ENCODE measurements around the gene ATP4B.
A peak's percentile ranks its signal among the peaks of the same experiment; 100 is the strongest.

The ATP4B gene

DNA sequence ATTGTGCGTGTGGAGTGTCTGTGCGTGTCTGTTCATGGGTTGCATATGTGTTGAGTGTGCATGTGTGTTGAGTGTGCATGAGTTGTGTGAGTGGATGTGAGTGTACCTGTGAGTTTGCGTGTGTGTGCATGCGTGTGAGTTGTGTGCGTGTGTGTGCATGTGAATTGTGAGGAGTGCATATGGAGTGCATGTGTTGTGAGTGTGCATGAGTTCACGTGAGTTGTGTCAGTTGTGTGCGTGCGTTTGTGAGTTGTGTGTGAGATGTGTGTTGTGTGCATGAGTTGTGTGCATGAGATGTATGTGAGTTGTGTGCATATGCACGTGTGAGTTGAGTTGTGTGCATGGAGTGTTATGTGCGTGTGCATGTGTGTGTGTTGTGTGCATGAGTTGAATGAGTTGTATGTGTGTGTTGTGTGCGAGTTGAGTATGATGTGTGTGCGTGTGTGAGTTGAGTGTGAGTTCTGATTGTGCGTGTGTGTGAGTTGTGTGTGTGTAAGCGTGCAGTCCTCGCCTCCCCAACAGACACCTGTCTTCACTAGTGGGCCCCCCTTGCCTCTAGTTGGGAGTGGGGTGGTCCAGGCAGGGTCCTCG, 44.1 kb downstream of the ATP4B start:
- DNase-seq (ENCODE audit: insufficient read length, low spot score) (no peak), FAIRE-seq (no peak)
- TF ChIP-seq PAX5 (IDR thresholded peaks at IDR 0.05; ENCODE audit: insufficient read depth, low read length, severe bottlenecking): no peak
- no peak for TF ChIP-seq POLR2AphosphoS5 (IDR thresholded peaks at IDR 0.05; ENCODE audit: low read depth, low read length)
- no peak for TF ChIP-seq POLR2A (IDR thresholded peaks at IDR 0.05; ENCODE audit: low read depth, low read length)
- no peak for TF ChIP-seq POU2F2 (IDR thresholded peaks at IDR 0.05; ENCODE audit: low read depth, low read length)
- no peak for TF ChIP-seq TAF1 (IDR thresholded peaks at IDR 0.05; ENCODE audit: low read depth, low read length)
- no peak for TF ChIP-seq SPI1 (IDR thresholded peaks at IDR 0.05; ENCODE audit: low read depth, low read length)

DNA sequence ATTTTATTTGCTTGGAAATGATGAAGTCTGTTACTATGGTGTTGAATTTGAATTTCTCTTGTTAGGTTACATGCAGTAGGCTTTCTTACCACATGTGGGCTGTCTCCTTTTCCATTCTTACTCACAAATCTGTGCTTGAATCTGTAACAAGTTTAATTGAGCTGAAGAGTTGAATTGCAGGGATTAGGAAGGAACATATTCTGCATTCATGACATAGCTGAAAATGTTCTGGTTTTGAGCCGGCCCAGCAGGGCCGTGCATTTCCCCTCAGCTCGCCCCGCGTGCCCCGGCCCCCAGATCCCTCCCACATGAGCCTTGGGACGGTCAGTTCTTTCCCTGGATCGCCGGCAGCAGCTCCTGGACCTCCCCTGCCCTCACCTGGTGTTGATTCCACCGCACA, 45.4 kb downstream of the ATP4B start:
- DNase-seq (ENCODE audit: insufficient read length, low spot score) (no peak), FAIRE-seq (no peak)
- TF ChIP-seq SPI1 (IDR thresholded peaks at IDR 0.05; ENCODE audit: low read depth, low read length) (no peak), POLR2A (IDR thresholded peaks at IDR 0.05; ENCODE audit: low read depth, low read length) (no peak), POU2F2 (IDR thresholded peaks at IDR 0.05; ENCODE audit: low read depth, low read length) (no peak), POLR2AphosphoS5 (IDR thresholded peaks at IDR 0.05; ENCODE audit: low read depth, low read length) (no peak), PAX5 (IDR thresholded peaks at IDR 0.05; ENCODE audit: insufficient read depth, low read length, severe bottlenecking) (no peak), TAF1 (IDR thresholded peaks at IDR 0.05; ENCODE audit: low read depth, low read length) (no peak)

DNA sequence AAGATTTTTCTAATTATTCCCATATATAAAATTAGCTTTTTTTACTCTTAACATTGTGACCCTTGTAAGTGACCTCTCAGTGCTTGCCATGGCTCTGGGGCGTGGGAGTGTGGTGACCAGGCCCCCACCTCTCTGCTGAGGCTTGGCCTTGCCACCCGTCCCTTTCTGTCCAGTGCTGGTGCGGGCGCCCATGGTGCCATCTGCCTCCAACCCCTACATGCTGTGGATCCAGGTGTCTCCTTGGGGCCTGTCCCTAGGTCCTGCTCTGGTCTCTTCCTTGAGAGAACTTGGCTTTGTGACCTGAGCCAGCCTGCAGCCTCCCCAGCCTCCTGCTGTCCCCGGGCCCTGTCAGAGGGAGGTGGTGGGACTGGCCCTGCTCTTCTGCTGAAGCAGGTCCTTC, 46.0 kb downstream of the ATP4B start:
- FAIRE-seq (no peak), DNase-seq (ENCODE audit: insufficient read length, low spot score) (no peak)
- no peak for TF ChIP-seq TAF1 (IDR thresholded peaks at IDR 0.05; ENCODE audit: low read depth, low read length)
- no peak for TF ChIP-seq SPI1 (IDR thresholded peaks at IDR 0.05; ENCODE audit: low read depth, low read length)
- TF ChIP-seq POLR2A (IDR thresholded peaks at IDR 0.05; ENCODE audit: low read depth, low read length): no peak
- TF ChIP-seq PAX5 (IDR thresholded peaks at IDR 0.05; ENCODE audit: insufficient read depth, low read length, severe bottlenecking): no peak
- TF ChIP-seq POLR2AphosphoS5 (IDR thresholded peaks at IDR 0.05; ENCODE audit: low read depth, low read length): no peak
- no peak for TF ChIP-seq POU2F2 (IDR thresholded peaks at IDR 0.05; ENCODE audit: low read depth, low read length)

DNA sequence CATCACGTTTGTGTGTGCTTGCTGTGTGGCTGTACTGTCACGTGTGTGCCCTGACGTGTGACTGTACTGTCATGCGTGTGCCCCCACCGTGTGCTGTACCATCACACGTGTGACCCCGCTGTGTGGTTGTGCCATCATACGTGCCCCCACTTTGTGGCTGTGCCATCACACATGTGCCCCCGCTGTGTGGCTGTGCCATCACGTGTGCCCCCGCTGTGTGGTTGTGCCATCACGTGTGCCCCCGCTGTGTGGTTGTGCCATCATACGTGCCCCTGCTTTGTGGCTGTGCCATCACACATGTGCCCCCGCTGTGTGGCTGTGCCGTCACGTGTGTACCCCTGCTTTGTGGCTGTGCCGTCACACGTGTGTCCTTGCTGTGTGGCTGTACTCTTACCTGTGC, 47.7 kb downstream of the ATP4B start:
- TF ChIP-seq POU2F2 (IDR thresholded peaks at IDR 0.05; ENCODE audit: low read depth, low read length) (no peak), SPI1 (IDR thresholded peaks at IDR 0.05; ENCODE audit: low read depth, low read length) (no peak), TAF1 (IDR thresholded peaks at IDR 0.05; ENCODE audit: low read depth, low read length) (no peak), POLR2A (IDR thresholded peaks at IDR 0.05; ENCODE audit: low read depth, low read length) (no peak), PAX5 (IDR thresholded peaks at IDR 0.05; ENCODE audit: insufficient read depth, low read length, severe bottlenecking) (no peak), POLR2AphosphoS5 (IDR thresholded peaks at IDR 0.05; ENCODE audit: low read depth, low read length) (no peak)
- DNase-seq (ENCODE audit: insufficient read length, low spot score): no peak
- FAIRE-seq: peak; percentile 35

DNA sequence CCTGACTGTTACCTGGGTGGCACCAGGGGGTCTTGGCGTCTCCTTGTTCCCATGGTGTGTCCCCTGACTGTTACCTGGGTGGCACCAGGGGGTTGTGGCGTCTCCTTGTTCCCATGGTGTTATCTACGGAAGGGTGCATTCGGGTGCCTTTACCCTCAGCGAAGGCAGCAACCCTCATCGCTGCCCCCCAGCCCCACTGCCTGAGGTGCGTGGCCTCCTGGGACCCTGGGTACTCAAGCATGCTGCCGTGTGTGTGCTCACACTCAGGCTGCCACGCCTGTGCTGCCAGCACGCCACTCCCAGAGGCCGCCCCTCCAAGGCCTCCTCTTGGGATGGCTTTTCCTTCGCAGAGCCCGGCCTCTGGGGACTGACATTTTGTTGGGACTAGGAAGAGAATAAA, 48.4 kb downstream of the ATP4B start:
- FAIRE-seq: no peak
- no peak for TF ChIP-seq PAX5 (IDR thresholded peaks at IDR 0.05; ENCODE audit: insufficient read depth, low read length, severe bottlenecking)
- no peak for TF ChIP-seq SPI1 (IDR thresholded peaks at IDR 0.05; ENCODE audit: low read depth, low read length)
- TF ChIP-seq TAF1 (IDR thresholded peaks at IDR 0.05; ENCODE audit: low read depth, low read length): no peak
- TF ChIP-seq POU2F2 (IDR thresholded peaks at IDR 0.05; ENCODE audit: low read depth, low read length): no peak
- TF ChIP-seq POLR2A (IDR thresholded peaks at IDR 0.05; ENCODE audit: low read depth, low read length): no peak
- no peak for TF ChIP-seq POLR2AphosphoS5 (IDR thresholded peaks at IDR 0.05; ENCODE audit: low read depth, low read length)
- no peak for DNase-seq (ENCODE audit: insufficient read length, low spot score)

DNA sequence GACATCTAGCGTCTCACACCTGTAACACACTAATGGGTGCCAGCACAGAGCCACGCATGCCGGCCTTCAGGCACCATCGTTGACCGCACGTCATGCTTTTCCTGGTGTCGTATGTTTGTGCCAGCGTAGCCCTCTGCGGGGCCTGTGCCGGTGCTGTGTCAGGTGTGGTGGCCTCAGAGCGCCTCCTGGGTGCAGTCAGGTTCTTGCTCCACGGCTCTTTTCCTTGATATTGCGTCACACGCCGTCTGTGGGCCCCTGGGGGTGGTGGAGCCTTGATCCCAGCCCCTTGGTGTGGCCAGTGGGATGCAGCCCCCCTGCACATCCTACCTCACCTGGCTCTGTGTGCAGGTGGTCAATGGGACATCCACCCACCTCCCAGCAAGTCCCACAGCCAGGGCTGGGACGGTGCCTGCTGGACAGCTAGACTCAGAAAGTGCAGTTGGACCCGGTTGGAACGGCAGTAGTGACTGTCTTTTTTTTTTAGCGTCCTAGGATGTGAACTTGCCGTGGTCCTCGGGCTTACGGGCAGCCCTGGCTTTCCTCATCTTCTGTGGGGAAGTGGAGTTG, 48.9 kb downstream of the ATP4B start:
- FAIRE-seq: no peak
- TF ChIP-seq PAX5 (IDR thresholded peaks at IDR 0.05; ENCODE audit: insufficient read depth, low read length, severe bottlenecking): no peak
- no peak for TF ChIP-seq TAF1 (IDR thresholded peaks at IDR 0.05; ENCODE audit: low read depth, low read length)
- no peak for TF ChIP-seq SPI1 (IDR thresholded peaks at IDR 0.05; ENCODE audit: low read depth, low read length)
- no peak for TF ChIP-seq POLR2A (IDR thresholded peaks at IDR 0.05; ENCODE audit: low read depth, low read length)
- no peak for TF ChIP-seq POLR2AphosphoS5 (IDR thresholded peaks at IDR 0.05; ENCODE audit: low read depth, low read length)
- no peak for TF ChIP-seq POU2F2 (IDR thresholded peaks at IDR 0.05; ENCODE audit: low read depth, low read length)
- DNase-seq (ENCODE audit: insufficient read length, low spot score): no peak

DNA sequence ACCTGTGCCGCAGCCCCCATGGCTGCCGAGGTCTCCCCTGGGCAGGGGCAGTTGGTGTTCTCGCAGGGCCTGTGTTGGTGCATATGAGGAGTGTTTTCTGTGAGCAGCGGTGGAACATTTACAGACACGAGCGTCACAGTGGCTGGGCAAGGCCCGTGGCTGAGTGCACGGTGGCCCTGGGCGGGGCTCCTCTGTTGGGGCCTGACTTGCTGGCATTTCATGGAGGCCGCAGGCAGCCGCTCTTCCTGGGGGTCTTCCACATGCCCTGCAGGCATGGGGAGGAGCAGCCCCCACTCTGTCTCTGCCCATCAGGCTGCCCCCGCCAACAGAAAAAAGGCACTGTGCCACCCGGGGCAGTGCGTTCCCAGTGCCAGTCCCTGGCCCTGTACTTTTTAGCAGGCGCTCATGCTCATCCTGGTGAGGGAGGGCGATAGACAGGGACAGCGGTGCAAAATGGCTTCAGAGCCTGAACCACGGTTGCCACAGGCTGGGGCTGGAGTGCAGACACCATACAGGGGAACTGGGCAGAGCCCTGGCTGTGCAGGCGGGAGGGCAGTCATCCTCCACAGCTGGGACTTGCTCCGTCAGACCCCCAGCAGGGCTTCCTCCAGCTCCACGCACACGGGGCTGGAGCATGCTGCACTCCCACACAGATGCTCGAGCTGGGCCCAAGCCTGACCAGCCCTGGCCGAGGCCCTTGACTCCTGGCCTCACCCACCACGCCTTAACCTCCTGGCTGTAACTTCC, 49.9 kb downstream of the ATP4B start:
- no peak for FAIRE-seq

DNA sequence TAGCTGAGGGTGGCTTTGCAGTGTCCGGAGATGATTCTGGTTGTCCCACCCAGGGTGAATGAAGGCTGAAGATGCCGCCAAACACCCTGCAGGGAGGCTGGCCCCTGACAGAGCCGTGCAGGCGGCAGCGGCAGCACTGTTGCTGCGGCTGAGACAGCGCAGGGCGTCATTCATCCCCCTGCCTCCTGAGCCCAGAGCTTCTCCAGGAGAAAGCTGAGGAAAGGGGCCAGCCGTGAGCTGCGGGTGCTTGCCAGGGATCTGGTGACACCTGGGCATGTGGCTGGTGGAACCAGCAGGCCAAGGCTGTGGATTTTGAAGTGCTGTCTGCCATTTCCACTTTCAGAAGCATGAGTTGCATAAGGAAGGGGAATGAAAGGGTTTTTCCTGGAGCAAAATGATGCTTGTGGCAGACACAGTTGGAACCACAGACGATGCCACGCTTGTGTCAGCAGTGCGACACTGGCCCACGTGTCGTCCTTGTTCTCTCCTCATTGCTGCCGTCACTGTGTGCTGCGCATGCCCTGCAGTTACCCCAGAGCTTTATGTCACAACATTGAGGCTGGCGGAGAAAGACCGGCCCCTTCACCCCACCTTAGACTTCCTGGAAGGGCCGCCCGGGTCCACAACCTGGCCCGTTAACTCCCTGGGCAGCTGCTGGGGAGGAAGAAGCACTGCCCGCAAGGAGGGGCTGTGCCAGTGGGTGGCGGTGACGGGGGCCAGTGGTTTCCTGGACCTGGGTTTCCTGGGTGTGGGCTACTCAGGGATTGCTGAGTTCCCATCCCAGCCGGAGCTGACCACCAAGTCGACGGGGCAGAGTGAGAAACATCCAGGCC, 50.7 kb downstream of the ATP4B start:
- TF ChIP-seq POU2F2 (IDR thresholded peaks at IDR 0.05; ENCODE audit: low read depth, low read length): no peak
- no peak for TF ChIP-seq PAX5 (IDR thresholded peaks at IDR 0.05; ENCODE audit: insufficient read depth, low read length, severe bottlenecking)
- no peak for TF ChIP-seq SPI1 (IDR thresholded peaks at IDR 0.05; ENCODE audit: low read depth, low read length)
- TF ChIP-seq POLR2AphosphoS5 (IDR thresholded peaks at IDR 0.05; ENCODE audit: low read depth, low read length): no peak
- no peak for TF ChIP-seq TAF1 (IDR thresholded peaks at IDR 0.05; ENCODE audit: low read depth, low read length)
- no peak for TF ChIP-seq POLR2A (IDR thresholded peaks at IDR 0.05; ENCODE audit: low read depth, low read length)
- DNase-seq (ENCODE audit: insufficient read length, low spot score): no peak
- no peak for FAIRE-seq

More for the DNA sequence above, 49.9 kb downstream of the ATP4B start:
- TF ChIP-seq TAF1 (IDR thresholded peaks at IDR 0.05; ENCODE audit: low read depth, low read length) (no peak), POLR2AphosphoS5 (IDR thresholded peaks at IDR 0.05; ENCODE audit: low read depth, low read length) (no peak), PAX5 (IDR thresholded peaks at IDR 0.05; ENCODE audit: insufficient read depth, low read length, severe bottlenecking) (no peak), POLR2A (IDR thresholded peaks at IDR 0.05; ENCODE audit: low read depth, low read length) (no peak), POU2F2 (IDR thresholded peaks at IDR 0.05; ENCODE audit: low read depth, low read length) (no peak), SPI1 (IDR thresholded peaks at IDR 0.05; ENCODE audit: low read depth, low read length) (no peak)
- DNase-seq (ENCODE audit: insufficient read length, low spot score): no peak

Measured in GM12891 (cell line).